GM13977 (cell line): ENCODE results near the gene GLYR1.

Experiments used
- DNase-seq: peaks from one replicate; pipeline ENCODE4 v3.0.0; 2012; ENCODE audit warnings: low spot score
- in situ Hi-C: fragments of 300-500 bp; cut with MboI; formaldehyde crosslinking; loops from one replicate; pipeline ENCODE4 v1.12.0; 2022; ENCODE audit warnings: low sequenced_read_pairs, low pct_unique_long_range_greater_than_20kb, mixed read lengths, inconsistent platforms; ENCODE audit not compliant: unreplicated experiment
- TF ChIP-seq, protein P1 (sequence below): IDR thresholded peaks from 2 replicates; pipeline ENCODE4 v1.5.1; 2012; ENCODE audit warnings: mild to moderate bottlenecking, control low read depth; ENCODE audit not compliant: insufficient read depth; ENCODE audit errors: extremely low read depth, missing control alignments

Gene GLYR1

DNA sequence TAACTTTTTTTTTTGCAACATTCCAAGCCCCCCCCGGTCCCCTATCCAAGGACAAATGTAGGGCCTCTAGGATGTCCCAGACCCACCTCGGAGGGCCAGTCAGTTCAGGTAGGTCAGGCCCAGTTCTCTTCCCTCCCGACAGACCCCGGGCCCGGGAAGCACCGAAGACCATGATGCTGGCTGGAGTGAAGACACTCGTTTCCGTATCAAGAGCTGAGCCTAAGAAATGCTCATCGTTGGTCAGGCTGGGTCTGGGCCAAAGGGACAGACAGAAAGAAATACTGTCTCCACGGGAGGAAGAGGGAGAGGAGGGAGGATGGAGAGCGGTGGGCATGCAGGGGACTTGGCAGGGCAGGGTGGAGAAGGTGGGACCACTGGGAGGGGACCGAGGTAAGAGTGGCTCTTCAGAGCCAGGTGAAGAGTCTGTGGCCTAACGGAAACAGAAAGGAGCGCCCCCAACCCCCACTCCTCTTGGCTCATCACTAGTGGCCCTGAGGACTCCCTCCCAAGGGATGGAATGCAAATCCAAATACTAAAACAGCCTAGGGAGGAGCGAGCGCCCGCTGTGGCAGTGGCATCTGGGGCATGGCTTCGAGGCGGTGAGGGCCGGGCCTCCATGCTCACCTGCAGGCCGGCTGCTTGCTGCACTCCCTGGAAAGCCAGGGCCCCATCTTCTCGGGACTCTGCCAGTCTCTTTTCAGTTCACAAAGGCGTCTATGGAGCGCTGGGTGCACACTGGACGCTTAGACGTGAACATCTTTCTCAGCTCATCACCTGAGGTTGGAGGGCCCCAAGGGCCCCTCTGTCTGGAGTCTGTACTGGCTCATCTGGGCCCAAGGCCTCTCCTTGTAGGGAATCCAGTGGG is 43.0 kb downstream of the GLYR1 start:
- TF ChIP-seq, protein P1, sequence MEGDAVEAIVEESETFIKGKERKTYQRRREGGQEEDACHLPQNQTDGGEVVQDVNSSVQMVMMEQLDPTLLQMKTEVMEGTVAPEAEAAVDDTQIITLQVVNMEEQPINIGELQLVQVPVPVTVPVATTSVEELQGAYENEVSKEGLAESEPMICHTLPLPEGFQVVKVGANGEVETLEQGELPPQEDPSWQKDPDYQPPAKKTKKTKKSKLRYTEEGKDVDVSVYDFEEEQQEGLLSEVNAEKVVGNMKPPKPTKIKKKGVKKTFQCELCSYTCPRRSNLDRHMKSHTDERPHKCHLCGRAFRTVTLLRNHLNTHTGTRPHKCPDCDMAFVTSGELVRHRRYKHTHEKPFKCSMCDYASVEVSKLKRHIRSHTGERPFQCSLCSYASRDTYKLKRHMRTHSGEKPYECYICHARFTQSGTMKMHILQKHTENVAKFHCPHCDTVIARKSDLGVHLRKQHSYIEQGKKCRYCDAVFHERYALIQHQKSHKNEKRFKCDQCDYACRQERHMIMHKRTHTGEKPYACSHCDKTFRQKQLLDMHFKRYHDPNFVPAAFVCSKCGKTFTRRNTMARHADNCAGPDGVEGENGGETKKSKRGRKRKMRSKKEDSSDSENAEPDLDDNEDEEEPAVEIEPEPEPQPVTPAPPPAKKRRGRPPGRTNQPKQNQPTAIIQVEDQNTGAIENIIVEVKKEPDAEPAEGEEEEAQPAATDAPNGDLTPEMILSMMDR, result no peak
- in situ Hi-C loops, result no loop called here
- DNase-seq, result no peak

DNA sequence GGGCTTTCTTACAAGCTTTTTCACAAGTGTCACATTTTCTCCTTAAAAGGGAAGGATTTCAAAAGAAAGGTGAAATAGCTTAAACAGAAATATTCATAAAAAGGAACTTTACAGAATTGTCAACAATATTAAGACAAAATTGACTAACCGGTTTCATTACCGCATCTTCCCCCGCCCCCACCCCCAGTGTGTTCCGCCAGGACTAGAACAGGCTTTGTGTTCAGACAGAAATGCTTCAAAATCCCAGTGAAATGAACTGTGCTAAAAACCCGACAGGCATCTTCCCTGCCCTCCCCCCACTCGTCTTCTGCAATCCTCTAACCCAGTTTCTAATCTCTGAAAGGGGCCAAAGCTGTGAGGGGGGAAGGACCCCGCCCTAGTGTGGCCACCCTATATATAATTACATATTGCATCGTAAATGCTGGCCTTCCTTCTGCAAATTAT is 43.7 kb downstream of the GLYR1 start:
- DNase-seq, result no peak
- TF ChIP-seq, protein P1, result no peak
- in situ Hi-C loops, result no loop called here

DNA sequence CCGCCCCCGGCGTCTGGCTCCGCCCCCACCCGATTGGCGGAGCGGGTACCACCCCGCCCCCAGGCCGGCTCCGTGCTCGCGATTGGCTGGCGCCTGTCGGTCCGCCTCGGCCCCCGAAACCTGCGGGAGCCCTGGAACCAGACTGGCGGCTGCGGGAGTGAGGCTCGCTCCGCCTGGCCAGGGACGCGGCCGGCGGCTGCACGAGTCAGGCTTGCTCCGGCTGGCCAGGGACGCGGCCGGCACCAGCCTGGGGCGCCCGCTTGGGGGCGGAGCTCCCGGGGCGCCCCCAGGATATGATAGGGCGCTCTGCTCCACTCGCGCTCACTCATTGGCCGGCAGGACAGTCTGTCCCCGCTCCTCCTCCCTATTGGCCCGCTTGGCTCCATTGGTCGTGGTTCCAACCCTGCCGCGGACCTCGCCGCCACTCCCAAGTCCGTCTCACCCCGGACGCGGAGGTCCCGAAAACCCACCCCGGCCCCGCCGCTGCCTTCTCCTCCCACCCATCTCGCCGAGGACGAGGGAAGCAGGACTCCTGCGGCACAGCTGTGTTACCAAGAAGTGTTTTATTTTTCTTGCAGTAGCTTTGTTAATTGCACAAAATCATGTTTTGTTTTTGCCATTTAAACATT is 44.3 kb downstream of the GLYR1 start:
- TF ChIP-seq, protein P1, result no peak
- in situ Hi-C loops, result no loop called here

DNA sequence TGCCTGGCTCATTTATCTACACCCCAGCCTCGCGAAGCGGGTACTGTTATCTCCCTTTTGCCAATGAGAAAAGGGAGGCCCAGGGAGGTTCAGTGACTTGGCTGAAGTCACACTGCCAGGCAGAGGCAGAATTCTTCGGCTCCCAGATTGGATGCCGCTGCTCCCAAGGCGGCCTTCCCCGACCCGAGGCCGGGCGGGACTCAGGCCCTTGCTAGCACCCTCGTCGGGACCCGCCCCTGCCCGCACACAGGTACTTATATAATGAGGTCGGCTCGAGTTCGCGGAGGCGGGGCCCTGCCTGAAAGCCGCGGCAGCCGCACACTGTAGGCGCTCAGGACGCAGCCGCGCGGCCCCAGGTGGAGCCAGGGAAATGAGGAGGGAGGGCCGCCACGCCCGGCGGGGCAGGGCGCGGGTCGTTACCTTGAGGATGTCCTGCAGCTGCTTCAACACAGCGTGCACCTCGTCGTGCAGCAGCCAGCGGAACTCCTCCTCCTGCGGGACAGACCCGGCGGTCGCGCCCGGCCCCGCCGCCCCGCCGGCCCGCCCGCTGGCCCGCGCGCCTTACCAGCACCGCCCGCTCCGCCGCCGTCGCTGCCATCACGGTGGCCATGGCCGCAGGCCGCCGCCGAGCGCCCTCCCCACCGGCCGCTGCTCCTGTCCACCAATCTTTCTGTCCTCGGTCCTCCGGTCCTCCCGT is 45.0 kb downstream of the GLYR1 start, which contains the start of gene ROGDI:
Gene ROGDI (minus strand): TSS at position 672 of the 697 bp plus-strand sequence. CDS start 62 bp downstream, at position 610.
- peak; percentile 88 for DNase-seq
- in situ Hi-C loops, result no loop called here

More for the DNA sequence above, 44.3 kb downstream of the GLYR1 start:
- DNase-seq, result peak; percentile 96

DNA sequence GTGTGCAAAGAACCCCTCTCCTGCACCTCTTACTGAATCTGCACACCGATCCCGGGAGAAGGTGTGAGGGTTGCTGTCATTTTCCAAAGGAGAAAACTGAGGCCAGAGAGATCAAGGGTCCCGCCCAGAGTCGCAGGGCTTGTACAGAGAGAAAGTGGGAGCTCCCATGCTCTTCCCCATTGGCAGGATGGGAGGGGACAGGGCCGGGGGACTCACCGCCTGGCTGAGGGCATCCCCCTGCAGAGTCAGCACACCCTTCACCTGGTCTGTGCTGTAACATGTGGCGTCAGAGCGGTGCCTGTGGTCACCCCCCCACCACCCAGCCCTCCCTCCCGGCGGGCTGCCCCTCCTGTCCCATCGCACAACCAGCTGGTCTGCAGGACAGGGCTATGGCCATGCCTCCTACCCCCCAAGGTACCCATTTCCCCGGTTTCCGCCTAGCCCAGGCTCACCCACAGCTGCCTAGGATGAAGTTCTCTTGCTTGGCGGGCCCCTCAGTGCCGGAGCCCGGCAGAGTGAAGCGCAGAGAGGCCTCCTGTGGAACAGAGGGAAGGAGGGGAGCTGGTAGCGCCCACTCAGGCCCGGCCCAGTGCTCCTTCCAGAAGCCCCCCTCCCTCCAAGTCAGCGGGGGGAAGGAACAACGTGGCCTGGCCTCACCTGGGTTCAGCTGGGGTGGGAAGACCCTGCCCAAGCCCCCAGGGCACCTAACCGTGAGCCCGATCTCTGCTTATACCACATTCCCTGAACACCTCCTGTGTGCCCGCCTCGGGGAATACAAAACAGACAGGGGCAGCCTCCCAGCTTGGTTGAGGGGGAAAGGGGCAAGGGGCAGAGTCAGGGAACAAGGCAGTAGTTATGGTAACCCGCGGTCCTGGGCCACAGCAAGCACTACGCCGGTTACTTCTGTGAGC is 45.8 kb downstream of the GLYR1 start:
- in situ Hi-C loops, result no loop called here
- TF ChIP-seq, protein P1, result no peak
- DNase-seq, result no peak

More for the DNA sequence above, 45.0 kb downstream of the GLYR1 start, which contains the start of gene ROGDI:
- TF ChIP-seq, protein P1, result no peak
